A673 (cell line): Measurements from ENCODE around the gene KNCN. TPM values are rescaled to one million over a fixed set of nuclear protein-coding genes. Genes with fewer than 3 reads are reported as not detected.

Experiments
- BruUV-seq: library from RNA; stranded (reverse); fragments of 400-500 nt; replicated peaks from 2 replicates; lab custom pipeline; 2021; lab: Mats Ljungman, UMichigan
- CTCF ChIA-PET: fragments of 300-600 bp; sonication (Branson Sonifier 250); formaldehyde crosslinking; loops from one replicate; lab custom pipeline; 2022; ENCODE audit warnings: antibody characterized with exemption; lab: Charles Lee
- POLR2A ChIA-PET: fragments of 300-600 bp; sonication (Branson Sonifier 250); formaldehyde crosslinking; loops from one replicate; lab custom pipeline; 2022; ENCODE audit warnings: antibody characterized with exemption; ENCODE audit not compliant: low non-redundant PET; lab: Charles Lee
- DNase-seq: peaks from one replicate; pipeline ENCODE4 v3.0.0-alpha.2; 2015; ENCODE audit warnings: low spot score
- H3K27ac ChIP-seq: fragments of 200-600 bp; sonication (generic); 2 replicates; pipeline ENCODE4 v1.5.1; 2016; ENCODE audit warnings: mixed run types, low read depth, mild to moderate bottlenecking, mixed read lengths, antibody characterized with exemption, low read length; ENCODE audit not compliant: poor library complexity, severe bottlenecking
- H3K27me3 ChIP-seq: fragments of 200-600 bp; sonication (generic); replicated peaks from 2 replicates; pipeline ENCODE4 v1.6.1; 2017; ENCODE audit warnings: mixed run types, low read depth, mild to moderate bottlenecking, mixed read lengths, antibody characterized with exemption, low read length; ENCODE audit not compliant: insufficient read depth, poor library complexity
- H3K36me3 ChIP-seq: fragments of 200-600 bp; sonication (generic); 2 replicates; pipeline ENCODE4 v1.6.1; 2016; ENCODE audit warnings: mixed run types, mild to moderate bottlenecking, mixed read lengths, antibody characterized with exemption, low read length; ENCODE audit not compliant: insufficient read depth, poor library complexity, severe bottlenecking
- H3K4me1 ChIP-seq: fragments of 200-600 bp; sonication (generic); 2 replicates; pipeline ENCODE4 v1.6.1; 2017; ENCODE audit warnings: mixed run types, mild to moderate bottlenecking, mixed read lengths, antibody characterized with exemption, low read length; ENCODE audit not compliant: insufficient read depth, poor library complexity, severe bottlenecking
- H3K4me3 ChIP-seq: fragments of 200-600 bp; sonication (generic); 2 replicates; pipeline ENCODE4 v1.5.1; 2016; ENCODE audit warnings: low read depth, mixed run types, mild to moderate bottlenecking, mixed read lengths, low read length; ENCODE audit not compliant: poor library complexity, severe bottlenecking
- H3K9me3 ChIP-seq: fragments of 200-600 bp; sonication (generic); 2 replicates; pipeline ENCODE4 v1.6.1; 2016; ENCODE audit warnings: mixed run types, low read depth, mild to moderate bottlenecking, mixed read lengths, antibody characterized with exemption, low read length; ENCODE audit not compliant: poor library complexity, severe bottlenecking
- CTCF ChIP-seq: fragments of 300-800, 200-600 bp; sonication (generic); conservative IDR thresholded peaks from 2 replicates; pipeline ENCODE4 v1.5.1; 2017; ENCODE audit warnings: low read depth, mild to moderate bottlenecking, antibody characterized with exemption, low read length, moderate library complexity, mixed read lengths
- EZH2 ChIP-seq: fragments of 200-600 bp; sonication (generic); IDR thresholded peaks from 2 replicates; pipeline ENCODE4 v1.6.1; 2017; ENCODE audit warnings: borderline replicate concordance, low read depth, mild to moderate bottlenecking, mixed read lengths, antibody characterized with exemption, low read length; ENCODE audit not compliant: poor library complexity, severe bottlenecking
- intact Hi-C: fragments of 100-400 bp; cut with micrococcal nuclease; formaldehyde crosslinking; loops from one replicate; pipeline ENCODE4 v1.10.0; 2022; ENCODE audit not compliant: unreplicated experiment
- total RNA-seq: library from RNA; stranded (reverse); gene quantifications from 2 replicates; pipeline ENCODE4 v1.2.3, GENCODE V29; 2021

Gene KNCN
- total RNA-seq, 1 experiment from 2014 or later: not detected

- DNase-seq: no peak
- H3K4me1 ChIP-seq: no peaks in the 10 kb centered on the region
- intact Hi-C loops: no loop called here
- TF ChIP-seq EZH2: no peak
- TF ChIP-seq CTCF: no peak
- POLR2A ChIA-PET: no interaction called here
- no peak overlapping the region for H3K27ac ChIP-seq
- CTCF ChIA-PET: no interaction called here
- no peaks in the 10 kb centered on the region for H3K36me3 ChIP-seq
- no TSS peak for BruUV-seq
- H3K9me3 ChIP-seq: no peaks in the 10 kb centered on the region
- H3K4me3 ChIP-seq: no peak overlapping the region
- H3K27me3 ChIP-seq: no peaks in the 10 kb centered on the region
Measured at GRCh38 chr1:46556822-46557221, 5.4 kb upstream of the KNCN start.

GRCh38 chr1:46555826-46556619 is 4.6 kb upstream of the KNCN start:
- H3K27me3 ChIP-seq: no peaks in the 10 kb centered on the region
- TF ChIP-seq CTCF (no peak), EZH2 (no peak)
- ChIA-PET CTCF (no interaction called here), POLR2A (no interaction called here)
- no peaks in the 10 kb centered on the region for H3K9me3 ChIP-seq
- no peak overlapping the region for H3K27ac ChIP-seq
- H3K4me3 ChIP-seq: no peak overlapping the region
- BruUV-seq: no TSS peak
- H3K4me1 ChIP-seq: no peaks in the 10 kb centered on the region
- no peaks in the 10 kb centered on the region for H3K36me3 ChIP-seq
- DNase-seq: no peak
- intact Hi-C loops: no loop called here

- H3K36me3 ChIP-seq: no peaks in the 10 kb centered on the region
- DNase-seq: no peak
- no peak overlapping the region for H3K4me3 ChIP-seq
- no TSS peak for BruUV-seq
- no peaks in the 10 kb centered on the region for H3K9me3 ChIP-seq
- TF ChIP-seq EZH2 (no peak), CTCF (no peak)
- H3K27ac ChIP-seq: no peak overlapping the region
- POLR2A ChIA-PET: no interaction called here
- intact Hi-C loops: no loop called here
- no peaks in the 10 kb centered on the region for H3K4me1 ChIP-seq
- CTCF ChIA-PET: no interaction called here
- H3K27me3 ChIP-seq: no peaks in the 10 kb centered on the region
Measured at GRCh38 chr1:46554597-46555381, 3.3 kb upstream of the KNCN start.
